EH (cell line): ENCODE results near the gene S100PBP.

ENCODE experiments used
- DNase-seq: peaks from one replicate; pipeline ENCODE4 v3.0.0-alpha.2; 2015; ENCODE audit warnings: low read depth

S100PBP gene

GRCh38 chr1:32817159-32817814 lies at the start of gene S100PBP, which contains the start of gene YARS1:
TSS of gene S100PBP (plus strand) at chr1:32817653. CDS start at chr1:32826100, 8,447 bp downstream.
TSS of gene YARS1 (minus strand) at chr1:32817358. CDS start at chr1:32817244, 114 bp downstream.
- DNase-seq = peak; percentile 98

- no peak for DNase-seq
These were observed 49.2 kb upstream of the S100PBP start for GRCh38 chr1:32768110-32768850.

- DNase-seq = peak; percentile 83
These were observed 47.8 kb upstream of the S100PBP start for GRCh38 chr1:32769524-32770220.

GRCh38 chr1:32770221-32770731 lies 47.2 kb upstream of the S100PBP start:
- no peak for DNase-seq

GRCh38 chr1:32770741-32771548 lies 46.5 kb upstream of the S100PBP start:
- no peak for DNase-seq

GRCh38 chr1:32771561-32772280 lies 45.7 kb upstream of the S100PBP start:
- no peak for DNase-seq

- DNase-seq = no peak
These were observed 45.0 kb upstream of the S100PBP start for GRCh38 chr1:32772281-32773017.

- peak; percentile 74 for DNase-seq
These were observed 44.3 kb upstream of the S100PBP start for GRCh38 chr1:32773018-32773763.

- no peak for DNase-seq
These were observed 43.5 kb upstream of the S100PBP start for GRCh38 chr1:32773764-32774463.

- no peak for DNase-seq
These were observed 43.0 kb upstream of the S100PBP start for GRCh38 chr1:32774464-32774808.

GRCh38 chr1:32774950-32775634 lies 42.4 kb upstream of the S100PBP start:
- DNase-seq = peak; percentile 74

- DNase-seq = peak; percentile 85
These were observed 41.7 kb upstream of the S100PBP start for GRCh38 chr1:32775640-32776337.

GRCh38 chr1:32779242-32779641 lies 38.2 kb upstream of the S100PBP start:
- DNase-seq = no peak

- no peak for DNase-seq
These were observed 37.4 kb upstream of the S100PBP start for GRCh38 chr1:32780005-32780404.

GRCh38 chr1:32780628-32781234 lies 36.7 kb upstream of the S100PBP start:
- DNase-seq = no peak

- DNase-seq = peak; percentile 67
These were observed 35.4 kb upstream of the S100PBP start for GRCh38 chr1:32782086-32782485.

GRCh38 chr1:32783851-32784250 lies 33.6 kb upstream of the S100PBP start:
- no peak for DNase-seq
